Measurements from ENCODE around the gene LOXHD1.

LOXHD1 gene

GRCh38 chr18:46435031-46435430 lies 222.0 kb downstream of the LOXHD1 start:
- Histone ChIP-seq H3K4me2 (ENCODE audit: low read length) (no peak overlapping the region), H2AFZ (no peak overlapping the region), H3K9ac (no peak overlapping the region), H3K36me3 (ENCODE audit: control insufficient read depth, insufficient read depth, low read length) (no peaks in the 10 kb centered on the region), H3K27me3 (ENCODE audit: control insufficient read depth, insufficient read depth, low read length) (no peaks in the 10 kb centered on the region), H3K4me1 (peaks cover 27% of the 10 kb centered on the region), H3K4me3 (ENCODE audit: low read depth, low read length) (no peak overlapping the region), H3K27ac (no peak overlapping the region), H3K79me2 (no peaks in the 10 kb centered on the region), H3K9me3 (ENCODE audit: control insufficient read depth, low read length) (no peaks in the 10 kb centered on the region)
- no peak for TF ChIP-seq CTCF (IDR thresholded peaks at IDR 0.05)

GRCh38 chr18:46434629-46435028 lies 222.4 kb downstream of the LOXHD1 start:
- peaks cover 27% of the 10 kb centered on the region for H3K4me1 ChIP-seq
- no peak overlapping the region for H3K4me3 ChIP-seq (ENCODE audit: low read depth, low read length)
- H3K9me3 ChIP-seq (ENCODE audit: control insufficient read depth, low read length): no peaks in the 10 kb centered on the region
- no peak overlapping the region for H3K27ac ChIP-seq
- no peaks in the 10 kb centered on the region for H3K27me3 ChIP-seq (ENCODE audit: control insufficient read depth, insufficient read depth, low read length)
- H3K4me2 ChIP-seq (ENCODE audit: low read length): no peak overlapping the region
- no peaks in the 10 kb centered on the region for H3K36me3 ChIP-seq (ENCODE audit: control insufficient read depth, insufficient read depth, low read length)
- H3K79me2 ChIP-seq: no peaks in the 10 kb centered on the region
- no peak overlapping the region for H2AFZ ChIP-seq
- H3K9ac ChIP-seq: no peak overlapping the region
- TF ChIP-seq CTCF (IDR thresholded peaks at IDR 0.05): no peak

- no peak overlapping the region for H3K4me2 ChIP-seq (ENCODE audit: low read length)
- no peak for TF ChIP-seq CTCF (IDR thresholded peaks at IDR 0.05)
- no peak overlapping the region for H3K27ac ChIP-seq
- no peak overlapping the region for H3K9ac ChIP-seq
- H3K36me3 ChIP-seq (ENCODE audit: control insufficient read depth, insufficient read depth, low read length): no peaks in the 10 kb centered on the region
- no peak overlapping the region for H3K4me3 ChIP-seq (ENCODE audit: low read depth, low read length)
- H3K4me1 ChIP-seq: peaks cover 27% of the 10 kb centered on the region
- H3K79me2 ChIP-seq: no peaks in the 10 kb centered on the region
- H3K27me3 ChIP-seq (ENCODE audit: control insufficient read depth, insufficient read depth, low read length): no peaks in the 10 kb centered on the region
- no peaks in the 10 kb centered on the region for H3K9me3 ChIP-seq (ENCODE audit: control insufficient read depth, low read length)
- H2AFZ ChIP-seq: no peak overlapping the region
Measured at GRCh38 chr18:46433121-46433826, 223.7 kb downstream of the LOXHD1 start.

GRCh38 chr18:46431522-46432171 lies 225.4 kb downstream of the LOXHD1 start:
- Histone ChIP-seq H3K4me1 (peaks cover 25% of the 10 kb centered on the region), H3K27me3 (ENCODE audit: control insufficient read depth, insufficient read depth, low read length) (no peaks in the 10 kb centered on the region), H3K4me2 (ENCODE audit: low read length) (peak overlapping the region; percentile 5), H3K9me3 (ENCODE audit: control insufficient read depth, low read length) (no peaks in the 10 kb centered on the region), H3K4me3 (ENCODE audit: low read depth, low read length) (no peak overlapping the region), H3K79me2 (no peaks in the 10 kb centered on the region), H3K27ac (peak overlapping the region; percentile 21), H3K36me3 (ENCODE audit: control insufficient read depth, insufficient read depth, low read length) (no peaks in the 10 kb centered on the region), H2AFZ (peak overlapping the region; percentile 36), H3K9ac (no peak overlapping the region)
- no peak for TF ChIP-seq CTCF (IDR thresholded peaks at IDR 0.05)
